Dendritic cell treated with granulocyte-macrophage colony-stimulating factor and Interleukin-4, amounts not matched to agents 40 ng/mL and 50 ng/mL, for 4 days (primary cell): ENCODE data around the gene NIF3L1.

Source experiments
- H3K27ac Mint-ChIP-seq: one replicate; pipeline ENCODE4 v1.8.0; 2022; ENCODE audit warnings: mild to moderate bottlenecking, mixed read lengths
- H3K27me3 Mint-ChIP-seq: one replicate; pipeline ENCODE4 v1.8.0; 2022; ENCODE audit warnings: mild to moderate bottlenecking, mixed read lengths
- H3K36me3 Mint-ChIP-seq: one replicate; pipeline ENCODE4 v1.8.0; 2022; ENCODE audit warnings: low read depth, mixed read lengths
- H3K4me1 Mint-ChIP-seq: one replicate; pipeline ENCODE4 v1.8.0; 2022; ENCODE audit warnings: low read depth, mixed read lengths
- H3K4me3 Mint-ChIP-seq: one replicate; pipeline ENCODE4 v1.8.0; 2022; ENCODE audit warnings: mild to moderate bottlenecking, moderate library complexity, mixed read lengths
- H3K9me3 Mint-ChIP-seq: one replicate; pipeline ENCODE4 v1.8.0; 2022; ENCODE audit warnings: mixed read lengths
- intact Hi-C: fragments of 100-400 bp; cut with micrococcal nuclease; formaldehyde crosslinking; loops from one replicate; pipeline ENCODE4 v1.15.0; 2022

The NIF3L1 gene

DNA sequence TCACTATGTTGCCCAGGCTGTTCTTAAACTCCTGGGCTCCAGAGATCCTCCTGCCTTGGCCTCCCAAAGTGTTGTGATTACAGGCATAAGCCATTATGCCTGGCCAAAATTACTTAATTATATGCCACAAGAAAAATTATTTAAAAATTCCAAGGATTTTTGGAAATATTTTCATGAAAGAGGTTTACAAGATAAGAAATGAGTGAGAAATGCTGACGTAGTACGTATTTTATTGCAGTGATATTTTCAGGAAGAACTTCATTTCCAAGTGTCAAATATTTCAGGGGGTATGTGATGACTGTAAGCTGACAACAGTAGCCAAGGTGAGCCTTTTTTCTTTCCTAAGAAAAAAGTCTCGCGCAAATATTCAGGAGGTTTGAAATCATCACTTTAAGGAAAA lies 20.8 kb downstream of the NIF3L1 start:
- no peaks in the 10 kb centered on the region for H3K9me3 Mint-ChIP-seq
- H3K4me1 Mint-ChIP-seq, result no peaks in the 10 kb centered on the region
- intact Hi-C loops, result no loop called here
- H3K36me3 Mint-ChIP-seq, result peaks cover 66% of the 10 kb centered on the region
- no peak overlapping the region for H3K4me3 Mint-ChIP-seq
- no peaks in the 10 kb centered on the region for H3K27me3 Mint-ChIP-seq
- H3K27ac Mint-ChIP-seq, result no peak overlapping the region

DNA sequence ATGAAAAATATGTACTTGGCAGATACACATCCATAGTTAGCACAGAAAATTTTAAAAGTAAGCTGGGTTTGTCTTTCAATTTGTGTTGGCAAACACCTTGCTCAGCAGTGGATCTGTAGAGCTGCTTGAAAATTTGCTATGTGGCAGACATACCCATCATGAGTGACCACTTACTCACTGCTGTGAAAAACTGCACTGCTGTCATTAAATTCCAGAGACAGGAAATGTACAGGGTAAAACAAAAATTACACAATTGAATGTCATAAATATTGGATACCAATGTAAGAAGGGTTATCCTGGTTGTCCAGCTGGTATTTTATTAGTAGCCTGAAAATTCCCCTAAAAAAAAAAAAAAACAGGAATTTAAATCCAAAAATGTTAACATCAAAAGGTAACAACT lies 24.5 kb downstream of the NIF3L1 start:
- H3K4me1 Mint-ChIP-seq, result no peaks in the 10 kb centered on the region
- H3K36me3 Mint-ChIP-seq, result peaks cover 80% of the 10 kb centered on the region
- no peak overlapping the region for H3K4me3 Mint-ChIP-seq
- H3K27ac Mint-ChIP-seq, result no peak overlapping the region
- no peaks in the 10 kb centered on the region for H3K9me3 Mint-ChIP-seq
- H3K27me3 Mint-ChIP-seq, result no peaks in the 10 kb centered on the region
- intact Hi-C loops, result no loop called here

GRCh38 chr2:200922439-200922838 lies 33.3 kb downstream of the NIF3L1 start:
- H3K4me1 Mint-ChIP-seq, result no peaks in the 10 kb centered on the region
- no peaks in the 10 kb centered on the region for H3K27me3 Mint-ChIP-seq
- no peak overlapping the region for H3K4me3 Mint-ChIP-seq
- peaks cover 66% of the 10 kb centered on the region for H3K36me3 Mint-ChIP-seq
- intact Hi-C loops, result no loop called here
- no peaks in the 10 kb centered on the region for H3K9me3 Mint-ChIP-seq
- no peak overlapping the region for H3K27ac Mint-ChIP-seq

DNA sequence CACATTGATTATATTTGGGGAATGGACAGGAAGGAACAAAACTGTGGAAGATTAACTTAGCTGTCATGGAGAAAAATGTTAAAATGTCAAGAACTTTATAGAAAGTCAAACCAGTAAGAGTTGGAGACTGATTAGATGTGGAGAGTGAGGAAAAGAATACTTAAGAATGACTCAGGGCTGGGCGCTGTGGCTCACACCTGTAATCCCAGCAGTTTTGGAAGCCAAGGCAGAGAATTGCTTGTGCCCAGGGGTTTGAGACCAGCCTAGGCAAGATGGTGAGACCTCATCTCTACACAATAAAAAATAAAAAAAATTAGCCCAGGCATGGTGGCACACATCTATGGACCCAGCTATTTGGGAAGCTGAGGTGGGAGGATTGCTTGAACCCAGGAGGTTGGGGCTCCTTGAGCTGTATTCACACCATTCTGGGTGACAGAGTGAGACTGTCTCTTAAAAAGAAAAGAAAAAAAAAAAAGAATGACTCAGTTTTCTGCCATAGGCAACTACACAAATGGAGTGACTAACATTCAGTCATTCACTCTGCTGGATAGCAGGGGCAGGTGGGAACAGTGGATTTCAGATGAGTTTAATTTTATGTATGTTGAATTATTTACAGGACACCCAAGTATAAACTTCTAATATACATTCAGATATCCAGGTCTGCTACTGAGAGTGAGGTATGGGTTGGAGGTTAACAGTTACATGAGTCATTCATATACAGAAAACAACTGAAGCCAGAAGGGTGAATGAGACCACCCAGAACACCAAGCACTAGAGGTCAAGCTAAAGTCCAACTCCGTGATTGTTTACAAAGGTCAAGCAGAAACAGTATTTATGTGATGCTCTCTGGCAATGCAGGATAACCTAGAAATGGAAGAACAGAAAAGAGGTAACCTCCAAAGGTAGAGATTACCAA lies 40.4 kb downstream of the NIF3L1 start:
- peaks cover 53% of the 10 kb centered on the region for H3K36me3 Mint-ChIP-seq
- intact Hi-C loops, result loop anchor here (10.0 kb wide), 1 partner anchor 75 kb away; no protein-coding TSS in a partner anchor

DNA sequence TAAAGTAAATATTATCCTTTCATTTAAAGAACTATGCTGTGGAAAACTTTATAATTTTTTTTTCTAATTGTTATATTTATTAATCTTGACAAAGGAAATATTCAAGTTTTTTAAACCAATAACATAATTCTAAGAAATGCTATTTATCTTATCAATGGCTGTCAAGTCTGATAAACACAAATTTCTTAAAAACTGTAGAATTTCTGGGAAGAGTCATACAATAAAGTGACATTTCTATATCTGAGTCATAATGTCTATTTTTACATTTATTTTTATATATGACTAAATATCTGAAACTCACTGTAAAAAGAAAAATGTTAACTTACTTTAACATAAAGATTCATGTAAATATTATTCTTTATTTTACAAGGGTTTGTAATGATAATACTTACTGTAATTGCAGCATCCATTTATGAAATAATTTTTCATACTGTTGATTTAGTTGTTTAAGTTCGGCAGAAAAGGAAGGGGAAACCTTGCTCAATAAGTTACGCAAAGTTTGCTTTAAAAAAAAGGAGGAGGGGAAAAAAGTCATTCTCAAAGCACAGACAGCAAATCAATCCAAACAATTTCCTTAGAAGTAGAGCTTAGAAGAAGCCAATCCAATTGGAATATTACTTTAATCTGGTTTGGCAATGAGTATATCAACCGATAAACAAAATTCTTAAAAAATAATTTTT lies 41.9 kb downstream of the NIF3L1 start:
- no peaks in the 10 kb centered on the region for H3K27me3 Mint-ChIP-seq
- intact Hi-C loops, result loop anchor here (10.0 kb wide), 1 partner anchor 74 kb away; no protein-coding TSS in a partner anchor
- peak overlapping the region; percentile 63 for H3K27ac Mint-ChIP-seq

More for the DNA sequence above, 40.4 kb downstream of the NIF3L1 start:
- H3K9me3 Mint-ChIP-seq, result no peaks in the 10 kb centered on the region
- H3K4me3 Mint-ChIP-seq, result no peak overlapping the region
- no peaks in the 10 kb centered on the region for H3K27me3 Mint-ChIP-seq
- peaks cover 10% of the 10 kb centered on the region for H3K4me1 Mint-ChIP-seq
- peak overlapping the region; percentile 19 for H3K27ac Mint-ChIP-seq

DNA sequence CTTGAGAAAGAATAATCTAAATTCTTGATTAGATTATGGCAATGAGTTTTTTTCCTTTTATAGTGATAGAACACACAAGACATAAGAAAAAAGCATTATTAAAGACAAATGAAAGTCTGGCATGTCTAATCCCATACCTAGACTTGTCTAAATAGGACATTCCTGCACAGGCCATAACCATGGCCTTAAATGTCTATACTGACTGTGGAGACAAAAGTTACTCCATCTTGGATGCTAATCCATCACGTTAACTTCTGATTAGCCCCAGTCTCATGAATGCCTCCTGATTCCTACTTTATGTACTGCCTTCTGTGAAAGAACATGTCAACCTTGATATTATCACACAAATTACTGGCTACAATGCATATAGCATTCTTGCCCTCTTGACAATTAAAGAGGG lies 50.7 kb downstream of the NIF3L1 start:
- H3K27me3 Mint-ChIP-seq, result no peaks in the 10 kb centered on the region
- intact Hi-C loops, result loop anchor here (10.0 kb wide), 1 partner anchor 65 kb away; no protein-coding TSS in a partner anchor
- no peak overlapping the region for H3K27ac Mint-ChIP-seq
- H3K36me3 Mint-ChIP-seq, result peaks cover 78% of the 10 kb centered on the region
- H3K9me3 Mint-ChIP-seq, result no peaks in the 10 kb centered on the region
- H3K4me1 Mint-ChIP-seq, result no peaks in the 10 kb centered on the region
- no peak overlapping the region for H3K4me3 Mint-ChIP-seq

More for the DNA sequence above, 41.9 kb downstream of the NIF3L1 start:
- Mint-ChIP-seq H3K36me3 (peaks cover 58% of the 10 kb centered on the region), H3K9me3 (no peaks in the 10 kb centered on the region), H3K4me1 (peaks cover 10% of the 10 kb centered on the region), H3K4me3 (no peak overlapping the region)

- no peaks in the 10 kb centered on the region for H3K9me3 Mint-ChIP-seq
- H3K27me3 Mint-ChIP-seq, result no peaks in the 10 kb centered on the region
- no peak overlapping the region for H3K4me3 Mint-ChIP-seq
- H3K4me1 Mint-ChIP-seq, result no peaks in the 10 kb centered on the region
- peaks cover 87% of the 10 kb centered on the region for H3K36me3 Mint-ChIP-seq
- H3K27ac Mint-ChIP-seq, result no peak overlapping the region
- intact Hi-C loops, result no loop called here
These were observed 54.4 kb downstream of the NIF3L1 start for GRCh38 chr2:200943527-200944105.

- Mint-ChIP-seq H3K4me1 (no peaks in the 10 kb centered on the region), H3K9me3 (no peaks in the 10 kb centered on the region), H3K27ac (no peak overlapping the region), H3K27me3 (no peaks in the 10 kb centered on the region), H3K36me3 (peaks cover 83% of the 10 kb centered on the region), H3K4me3 (no peak overlapping the region)
- intact Hi-C loops, result no loop called here
These were observed 55.6 kb downstream of the NIF3L1 start for GRCh38 chr2:200944467-200945394.

DNA sequence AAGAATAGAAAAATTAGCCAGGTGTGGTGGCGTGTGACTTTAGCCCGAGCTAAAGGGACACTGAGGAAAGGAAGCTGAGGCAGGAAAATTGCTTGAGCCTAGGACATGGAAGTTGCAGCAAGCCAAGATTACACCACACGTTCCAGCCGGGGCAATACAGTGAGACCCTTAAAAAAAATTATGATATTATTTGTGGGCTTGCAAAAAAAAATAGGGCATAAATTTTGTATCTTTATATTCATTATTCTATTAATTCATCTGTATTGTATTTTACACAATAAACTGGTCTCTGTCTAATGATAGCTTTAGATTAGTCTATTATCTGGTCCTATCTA lies 56.2 kb downstream of the NIF3L1 start:
- no peak overlapping the region for H3K4me3 Mint-ChIP-seq
- H3K27me3 Mint-ChIP-seq, result no peaks in the 10 kb centered on the region
- H3K9me3 Mint-ChIP-seq, result no peaks in the 10 kb centered on the region
- peaks cover 76% of the 10 kb centered on the region for H3K36me3 Mint-ChIP-seq
- H3K27ac Mint-ChIP-seq, result no peak overlapping the region
- no peaks in the 10 kb centered on the region for H3K4me1 Mint-ChIP-seq
- intact Hi-C loops, result no loop called here

DNA sequence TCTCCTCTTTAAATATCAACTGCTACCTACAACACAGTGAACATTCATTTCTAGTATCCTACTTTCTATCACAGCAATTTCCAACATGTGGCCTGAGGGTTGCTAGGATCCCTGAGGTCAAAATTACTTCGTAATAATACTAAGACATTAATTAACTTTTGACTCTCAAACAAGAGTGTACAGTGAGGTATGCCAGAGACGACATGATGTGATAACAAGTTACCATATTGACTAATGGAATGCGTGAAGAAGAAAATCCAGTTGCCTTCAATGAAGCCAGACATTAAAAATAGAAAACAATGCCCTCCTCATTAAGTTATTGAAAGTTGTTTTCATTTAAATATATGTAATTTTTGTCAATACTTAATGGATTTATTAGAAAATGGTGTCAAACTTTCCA lies 61.2 kb downstream of the NIF3L1 start:
- no peak overlapping the region for H3K4me3 Mint-ChIP-seq
- H3K9me3 Mint-ChIP-seq, result no peaks in the 10 kb centered on the region
- no peak overlapping the region for H3K27ac Mint-ChIP-seq
- peaks cover 46% of the 10 kb centered on the region for H3K36me3 Mint-ChIP-seq
- intact Hi-C loops, result no loop called here
- H3K4me1 Mint-ChIP-seq, result no peaks in the 10 kb centered on the region
- no peaks in the 10 kb centered on the region for H3K27me3 Mint-ChIP-seq
